Fibroblast of skin of right biceps (primary cell): ENCODE results near the gene MAB21L2.
"Not testable (repeated sequence)": the region's sequence is repeated elsewhere in the genome, so short reads cannot be mapped to it uniquely, and the experiment has no call there.

Experiments used
- DNase-seq: peaks from one replicate; pipeline ENCODE4 v3.0.0-alpha.2; 2013

MAB21L2 gene

DNA sequence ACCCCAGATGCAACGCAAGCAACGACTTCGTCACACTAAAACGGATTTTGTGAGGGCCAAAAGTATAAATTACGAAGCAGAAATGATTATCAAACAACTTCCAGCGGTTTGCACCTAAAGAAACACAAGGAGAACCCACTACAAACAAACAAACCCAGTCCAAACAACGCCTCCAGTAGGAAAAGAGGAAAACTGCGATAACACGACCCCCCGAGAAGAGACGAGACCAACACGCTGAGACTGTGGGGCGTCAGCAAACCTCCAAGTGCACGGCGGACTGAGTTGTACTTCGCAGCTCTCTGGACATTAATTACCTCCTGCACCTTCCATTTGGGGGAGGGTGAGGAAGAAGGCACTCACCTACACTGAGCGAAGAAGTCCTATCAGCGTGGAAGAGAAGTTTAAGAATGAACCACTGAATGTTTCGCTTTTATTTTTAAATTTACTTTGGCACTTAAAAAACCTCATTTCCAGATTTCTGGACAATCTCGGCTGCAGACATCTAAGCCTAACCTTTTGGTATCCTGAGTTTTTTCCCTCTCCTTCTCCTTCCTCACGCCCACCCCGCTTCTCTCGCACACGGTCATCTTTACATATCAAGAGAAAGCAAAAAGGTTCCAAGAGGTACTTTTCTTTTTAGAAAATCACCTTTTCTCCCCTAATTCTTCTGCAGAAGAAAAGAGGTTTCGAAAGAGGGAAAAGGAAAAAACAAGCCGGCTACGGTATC lies at the start of gene MAB21L2:
TSS of gene MAB21L2 (plus strand) at position 6 of the 727 bp plus-strand sequence. CDS start 879 bp downstream, outside the sequence.
- no peak for DNase-seq

- DNase-seq = no peak
Measured at GRCh38 chr4:150533673-150534072, 48.3 kb upstream of the MAB21L2 start.

GRCh38 chr4:150534818-150535217 lies 47.1 kb upstream of the MAB21L2 start:
- no peak for DNase-seq

DNA sequence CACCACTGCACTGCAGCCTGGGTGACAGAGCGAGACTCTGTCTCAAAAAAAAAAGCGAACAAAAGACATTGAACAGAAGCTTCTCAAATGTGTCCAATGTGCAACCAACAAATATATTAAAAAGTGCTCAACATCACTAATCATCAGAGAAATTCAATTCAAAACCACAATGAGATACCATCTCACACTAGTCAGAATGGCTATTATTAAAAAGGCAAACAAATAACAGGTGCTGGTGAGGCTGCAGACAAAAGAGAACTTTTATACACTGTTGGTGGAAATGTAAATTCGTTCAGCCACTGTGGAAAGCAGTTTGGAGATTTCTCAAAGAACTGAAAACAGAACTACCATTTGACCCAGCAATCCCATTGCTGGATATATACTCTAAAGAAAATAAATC lies 44.0 kb upstream of the MAB21L2 start:
- DNase-seq = not testable (repeated sequence)

DNA sequence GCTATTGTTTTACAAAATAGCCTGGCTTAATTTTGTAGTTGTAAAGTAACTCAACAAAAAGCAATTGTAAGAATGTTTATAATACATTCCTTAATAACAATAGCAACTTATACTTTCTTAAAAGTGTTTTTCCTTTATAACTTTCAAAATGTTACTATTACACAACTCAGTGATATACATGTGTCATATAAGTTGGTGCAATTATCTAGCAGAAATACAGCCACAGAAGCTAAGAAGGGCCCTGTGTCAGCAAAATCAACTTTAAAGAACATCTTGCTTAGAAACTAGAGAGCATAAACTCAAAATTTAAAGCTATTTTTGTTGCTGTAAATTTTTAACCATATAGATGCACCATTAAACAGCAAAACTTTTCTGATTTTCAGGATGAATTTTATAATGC lies 41.4 kb upstream of the MAB21L2 start:
- DNase-seq = no peak

DNA sequence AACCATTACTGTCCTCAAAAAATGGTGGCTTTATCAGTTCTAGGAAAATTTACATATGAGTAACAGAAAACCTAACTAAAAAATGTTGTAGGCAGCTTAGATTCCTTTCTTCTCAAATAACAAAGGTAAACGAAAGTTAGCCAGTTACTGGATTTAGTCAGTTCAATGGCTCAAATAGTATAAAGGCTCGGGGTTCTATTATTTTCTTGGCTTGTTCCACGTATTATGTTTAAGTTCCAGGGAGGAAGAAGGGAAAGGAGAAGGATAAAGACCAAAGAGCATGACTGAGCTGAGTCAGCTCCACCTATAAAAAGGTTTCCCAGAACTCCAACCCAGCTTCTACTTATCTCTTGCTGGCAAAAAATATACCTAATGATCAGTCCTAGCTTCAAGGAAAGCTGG lies 41.0 kb upstream of the MAB21L2 start:
- no peak for DNase-seq

- no peak for DNase-seq
Measured at GRCh38 chr4:150541681-150542080, 40.3 kb upstream of the MAB21L2 start.

GRCh38 chr4:150543042-150543441 lies 38.9 kb upstream of the MAB21L2 start:
- no peak for DNase-seq

- DNase-seq = no peak
Measured at GRCh38 chr4:150546286-150546685, 35.7 kb upstream of the MAB21L2 start.

DNA sequence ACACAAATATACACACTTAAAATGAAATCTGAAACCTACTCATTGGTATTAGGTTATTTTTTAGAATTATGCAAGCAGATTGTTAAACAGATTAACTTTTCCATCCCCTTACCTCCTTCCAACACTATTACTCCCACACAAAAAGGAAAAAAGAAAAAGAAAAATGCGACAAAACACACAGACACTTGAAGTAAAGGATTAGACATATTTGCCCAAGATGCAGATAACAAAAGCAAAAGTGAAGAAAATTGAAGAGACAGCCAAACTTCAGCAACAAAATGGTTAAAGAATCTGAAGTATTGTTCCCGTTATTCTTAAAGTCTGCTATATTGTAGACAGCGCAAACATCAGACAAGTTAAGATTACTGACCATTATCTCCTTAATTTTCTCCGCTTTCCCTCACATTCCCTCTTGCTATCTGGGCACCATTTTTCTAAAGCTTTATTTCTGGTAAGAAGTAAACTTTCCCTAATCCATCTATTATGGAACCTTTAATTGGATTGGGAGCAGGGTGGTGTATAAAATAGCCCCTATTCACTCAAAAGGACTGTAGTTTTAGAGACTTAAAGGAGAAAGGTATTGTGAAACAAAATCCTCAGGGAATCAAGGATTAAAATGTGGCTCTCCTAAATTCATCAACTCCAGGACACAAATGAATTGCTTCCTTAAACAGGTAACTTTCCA lies 34.7 kb upstream of the MAB21L2 start:
- DNase-seq = no peak

GRCh38 chr4:150557811-150558210 lies 24.1 kb upstream of the MAB21L2 start:
- DNase-seq = not testable (repeated sequence)

- DNase-seq = no peak
Measured at GRCh38 chr4:150561143-150561737, 20.7 kb upstream of the MAB21L2 start.

DNA sequence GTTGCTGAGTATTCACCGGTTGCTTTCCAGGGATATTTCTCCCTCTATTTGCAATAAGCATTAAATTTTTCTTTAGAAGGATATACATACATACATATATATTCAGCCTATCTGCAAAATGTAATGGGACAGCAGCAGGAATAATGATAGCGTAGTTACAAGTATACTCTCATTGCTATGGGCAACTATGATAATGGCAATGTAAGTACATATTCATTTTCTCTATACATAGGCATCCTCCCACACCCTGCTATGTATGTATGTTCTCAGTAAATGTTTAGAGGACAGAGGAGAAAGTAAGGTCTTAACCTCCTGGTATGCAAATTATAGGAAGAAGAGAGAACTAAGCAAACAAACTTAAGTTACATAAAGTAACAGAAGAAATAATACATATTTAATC lies 19.7 kb upstream of the MAB21L2 start:
- no peak for DNase-seq

GRCh38 chr4:150562751-150563150 lies 19.2 kb upstream of the MAB21L2 start:
- DNase-seq = no peak

DNA sequence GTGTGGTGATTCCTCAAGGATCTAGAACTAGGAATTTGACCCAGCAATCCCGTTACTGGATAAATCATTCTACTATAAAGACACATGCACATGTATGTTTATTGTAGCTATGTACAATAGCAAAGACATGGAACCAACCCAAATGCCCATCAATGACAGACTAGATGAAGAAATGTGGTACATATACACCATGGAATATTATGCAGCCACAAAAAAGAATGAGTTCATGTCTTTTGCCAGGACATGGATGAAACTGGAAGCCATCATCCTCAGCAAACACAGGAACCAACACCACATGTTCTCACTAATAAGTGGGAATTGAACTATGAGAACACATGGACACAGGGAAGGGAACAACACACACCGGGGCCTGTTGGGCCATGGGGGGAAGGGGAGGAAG lies 17.0 kb upstream of the MAB21L2 start:
- DNase-seq = not testable (repeated sequence)

DNA sequence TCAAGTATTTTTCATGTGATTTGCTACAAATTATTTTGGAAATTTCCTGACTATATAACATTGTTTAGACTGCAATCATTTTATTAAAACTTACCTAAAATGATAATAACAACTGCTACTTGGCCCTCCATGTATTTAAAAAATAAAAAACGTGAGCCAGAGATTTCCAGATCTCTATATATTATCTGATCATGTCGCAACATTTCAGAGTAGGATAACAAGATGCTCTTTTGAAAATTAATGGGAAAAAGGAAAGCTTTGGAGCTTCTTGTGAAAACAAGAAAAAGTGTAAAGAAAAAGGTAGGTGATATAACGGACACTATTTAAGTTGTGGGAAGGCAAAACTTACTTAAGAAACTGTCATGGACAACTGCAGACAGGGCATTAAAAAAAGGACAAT lies 14.9 kb upstream of the MAB21L2 start:
- DNase-seq = no peak

DNA sequence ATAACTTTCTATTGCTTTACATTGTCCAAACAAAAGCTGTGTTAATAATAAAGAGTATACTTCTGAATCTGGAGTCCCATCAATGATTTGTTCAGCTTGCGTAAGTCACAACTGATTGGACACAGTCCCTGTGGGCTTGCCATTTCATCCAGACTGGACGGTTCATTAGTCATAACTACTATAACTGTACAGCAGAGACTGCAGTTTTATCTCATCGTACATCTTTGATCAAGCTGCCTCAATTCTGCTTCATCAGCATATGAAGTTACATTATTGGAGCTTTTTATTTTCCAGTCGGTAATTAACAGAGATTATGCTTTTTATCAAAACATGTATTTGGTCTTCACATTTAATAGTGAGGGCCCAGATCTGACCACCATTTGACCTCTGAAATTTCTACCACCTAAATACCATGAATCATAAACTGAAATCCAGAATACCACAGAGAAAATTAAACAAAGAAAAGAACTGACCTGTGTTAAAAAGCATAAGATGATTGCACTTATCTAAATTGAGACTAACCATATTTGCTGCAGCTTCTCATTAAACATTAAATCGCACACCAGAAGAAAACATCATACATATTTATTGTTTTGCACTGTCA lies 12.5 kb upstream of the MAB21L2 start:
- peak; percentile 51 for DNase-seq

GRCh38 chr4:150569998-150570535 lies 11.9 kb upstream of the MAB21L2 start:
- no peak for DNase-seq

DNA sequence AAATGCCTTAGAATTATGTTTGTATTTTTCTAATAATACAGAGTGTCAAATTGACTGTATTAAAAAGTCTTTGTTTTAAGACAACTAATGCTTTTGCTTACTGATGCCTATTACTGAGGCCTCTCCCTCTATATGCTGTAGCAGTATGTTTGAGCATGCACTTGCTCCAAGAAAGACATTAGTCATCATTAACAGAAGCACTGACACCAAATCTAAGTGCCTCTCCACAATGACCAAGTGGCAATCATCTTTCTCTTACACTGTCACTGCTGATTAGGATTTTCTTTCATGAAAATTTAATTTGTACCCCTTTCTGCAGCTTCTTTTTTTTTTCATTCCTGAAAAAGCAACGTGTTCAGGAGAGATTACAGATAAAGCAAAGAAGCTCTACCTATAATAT lies 11.1 kb upstream of the MAB21L2 start:
- no peak for DNase-seq

GRCh38 chr4:150572704-150573504 lies 9.0 kb upstream of the MAB21L2 start:
- DNase-seq = no peak

DNA sequence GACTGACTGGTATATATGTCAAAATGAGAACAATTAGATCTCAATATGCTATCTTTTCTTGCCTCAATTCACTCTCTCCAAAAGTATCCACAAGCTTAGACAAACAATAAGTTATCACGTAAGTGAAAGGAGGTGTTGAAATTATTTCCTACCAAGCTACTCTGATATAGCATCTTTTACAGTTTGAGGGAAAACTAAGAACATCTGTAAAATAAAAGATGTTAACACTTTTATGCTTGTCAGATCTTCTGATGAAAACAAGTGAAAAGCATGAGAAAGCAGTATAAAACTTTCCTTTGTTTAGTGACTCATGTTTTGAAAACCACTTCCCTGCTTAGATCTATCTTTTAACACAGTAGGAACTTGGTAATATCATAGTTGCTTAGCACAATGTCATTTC lies 8.4 kb upstream of the MAB21L2 start:
- DNase-seq = peak; percentile 56

DNA sequence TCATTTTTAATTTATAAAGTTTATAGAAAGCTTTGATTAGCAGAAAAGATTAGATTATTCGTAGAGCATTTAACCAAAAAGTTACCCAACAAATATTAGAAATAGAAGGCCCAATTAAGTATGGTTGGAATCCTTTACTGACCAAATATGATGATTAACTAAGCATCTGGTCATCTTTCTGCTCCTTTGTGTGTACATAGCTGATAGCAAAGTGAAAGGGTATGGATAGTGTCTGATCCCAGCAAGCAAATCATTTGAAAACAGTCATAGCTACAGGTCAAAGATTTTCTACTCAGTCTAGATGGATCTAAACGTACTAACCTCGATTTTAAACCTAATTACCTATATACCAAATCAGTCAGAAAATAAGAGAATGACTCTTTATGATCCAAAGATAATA lies 7.3 kb upstream of the MAB21L2 start:
- DNase-seq = no peak

- DNase-seq = no peak
Measured at GRCh38 chr4:150577796-150578195, 4.2 kb upstream of the MAB21L2 start.
